B cell (primary cell): ENCODE measurements around the gene TRIM72. TPM values are rescaled to one million over a fixed set of nuclear protein-coding genes. Genes with fewer than 3 reads are reported as not detected.
A peak's percentile ranks its signal among the peaks of the same experiment; 100 is the strongest.

Experiments used
- ATAC-seq: fragments of 200-7000 bp; cut with Tn5 transposase; one replicate; pipeline ENCODE4 v1.10.0; 2021; ENCODE audit warnings: low read depth, mild to moderate bottlenecking, moderate number of reproducible peaks, moderate library complexity
- CTCF ChIA-PET: fragments of 350-600 bp; sonication (Branson Sonifier 250); formaldehyde crosslinking; loops from one replicate; lab custom pipeline; 2021; ENCODE audit warnings: antibody characterized with exemption, inconsistent platforms; lab: Charles Lee
- POLR2A ChIA-PET: fragments of 350-600 bp; sonication (Branson Sonifier 250); formaldehyde crosslinking; loops from one replicate; lab custom pipeline; 2021; ENCODE audit warnings: antibody characterized with exemption; lab: Charles Lee
- DNase-seq: peaks from one replicate; pipeline ENCODE4 v3.0.0; 2013
- H2AFZ ChIP-seq: 2 replicates; pipeline ENCODE4 v1.6.1; 2012; ENCODE audit warnings: mild to moderate bottlenecking, low read depth, low read length; ENCODE audit not compliant: insufficient read depth, poor library complexity, severe bottlenecking
- H3K27ac ChIP-seq, 2 donors: 1 replicate in 1 of 2; 2 replicates in 1 of 2; pipeline ENCODE4 v1.5.1; 2012 to 2013; ENCODE audit warnings: low read length in 2 of 2, mild to moderate bottlenecking in 2 of 2, moderate library complexity in 1 of 2
- H3K27me3 ChIP-seq, 4 experiments: fragments of 200-600 bp in 1 of 4; sonication (generic) in 1 of 4; replicated peaks in 1 of 4; 1 replicate in 2 of 4; 2 replicates in 2 of 4; pipeline versions ENCODE4 v1.6.1 to v1.7.0; 2013 to 2016; ENCODE audit warnings: low read length in 3 of 4, mild to moderate bottlenecking in 2 of 4, mixed read lengths in 1 of 4, moderate library complexity in 1 of 4; ENCODE audit not compliant: insufficient read depth in 4 of 4, control insufficient read depth in 3 of 4; ENCODE audit errors: control extremely low read depth in 1 of 4
- H3K36me3 ChIP-seq, 2 experiments: replicated peaks in 1 of 2; 1 replicate in 1 of 2; 2 replicates in 1 of 2; pipeline versions ENCODE4 v1.6.1 to v1.7.1; 2013; ENCODE audit warnings: low read length in 1 of 2; ENCODE audit not compliant: insufficient read depth in 2 of 2, control insufficient read depth in 1 of 2; ENCODE audit errors: control extremely low read depth in 1 of 2, extremely low read depth in 1 of 2
- H3K4me1 ChIP-seq, 2 donors: fragments of 200-600 bp in 1 of 2; sonication (generic) in 1 of 2; 1 replicate in 1 of 2; 2 replicates in 1 of 2; pipeline versions ENCODE4 v1.5.1 to v1.6.1; 2013 to 2017; ENCODE audit warnings: low read length in 2 of 2; ENCODE audit not compliant: control insufficient read depth in 2 of 2, insufficient read depth in 2 of 2
- H3K4me2 ChIP-seq: replicated peaks from 2 replicates; pipeline ENCODE3; 2012; ENCODE audit warnings: mild to moderate bottlenecking, low read depth, low read length; ENCODE audit not compliant: poor library complexity, severe bottlenecking
- H3K4me3 ChIP-seq, 5 experiments: fragments of 200-600 bp in 1 of 5; sonication (generic) in 1 of 5; 1 replicate in 3 of 5; 2 replicates in 2 of 5; pipeline versions ENCODE4 v1.5.1 to v1.7.0; 2011 to 2016; ENCODE audit warnings: low read length in 4 of 5, mild to moderate bottlenecking in 4 of 5, low read depth in 2 of 5, control low read depth in 1 of 5, moderate library complexity in 1 of 5; ENCODE audit not compliant: insufficient read depth in 1 of 5; ENCODE audit errors: control extremely low read depth in 1 of 5, extremely low read depth in 1 of 5
- H3K79me2 ChIP-seq: fragments of 200-600 bp; sonication (generic); one replicate; pipeline ENCODE4 v1.6.0; 2016; ENCODE audit warnings: low read length; ENCODE audit not compliant: control insufficient read depth, insufficient read depth
- H3K9ac ChIP-seq: fragments of 200-600 bp; sonication (generic); 2 replicates; pipeline ENCODE4 v1.6.1; 2017; ENCODE audit warnings: mild to moderate bottlenecking, low read length, moderate library complexity
- H3K9me3 ChIP-seq, 3 donors: one replicate each; pipeline versions ENCODE4 v1.6.1 to v1.7.1; 2013; ENCODE audit warnings: low read length in 2 of 3; ENCODE audit not compliant: control insufficient read depth in 2 of 3, insufficient read depth in 1 of 3; ENCODE audit errors: control extremely low read depth in 1 of 3
- H4K20me1 ChIP-seq: 2 replicates; pipeline ENCODE4 v1.6.0; 2012; ENCODE audit warnings: mild to moderate bottlenecking, low read length; ENCODE audit not compliant: insufficient read depth, control insufficient read depth, poor library complexity, severe bottlenecking
- H3K27ac Mint-ChIP-seq: one replicate; pipeline ENCODE4 v1.8.0; 2021; ENCODE audit warnings: mixed read lengths
- H3K27me3 Mint-ChIP-seq: one replicate; pipeline ENCODE4 v1.8.0; 2021; ENCODE audit warnings: mixed read lengths
- H3K4me1 Mint-ChIP-seq: one replicate; pipeline ENCODE4 v1.8.0; 2021; ENCODE audit warnings: mixed read lengths
- H3K4me3 Mint-ChIP-seq: one replicate; pipeline ENCODE4 v1.8.0; 2021; ENCODE audit warnings: mixed read lengths
- H3K9me3 Mint-ChIP-seq: one replicate; pipeline ENCODE4 v1.8.0; 2022; ENCODE audit warnings: mixed read lengths; ENCODE audit not compliant: insufficient read depth
- CTCF ChIP-seq: fragments of 200-600 bp; IDR thresholded peaks from one replicate; pipeline ENCODE4 v1.8.0; 2022; ENCODE audit warnings: antibody characterized with exemption, mild to moderate bottlenecking
- EZH2 ChIP-seq: IDR thresholded peaks from 2 replicates; pipeline ENCODE4 v1.6.1; 2012; ENCODE audit warnings: borderline replicate concordance, low read depth, mild to moderate bottlenecking, moderate library complexity, low read length; ENCODE audit not compliant: insufficient read depth, poor library complexity, severe bottlenecking
- WGBS: methylation state at CpG from one replicate; pipeline ENCODE4 v1.1.5; 2013; ENCODE audit warnings: missing lambda C conversion rate; ENCODE audit not compliant: insufficient coverage; 5-methylcytosine and 5-hydroxymethylcytosine counted together
- intact Hi-C: fragments of 100-400 bp; cut with micrococcal nuclease; formaldehyde crosslinking; loops from one replicate; pipeline ENCODE4 v1.10.0; 2022
- polyA plus RNA-seq: library from polyadenylated mRNA; depleted of rRNA; stranded (reverse); fragments of >200 nt; gene quantifications from 2 replicates; pipeline ENCODE4 v1.2.3, GENCODE V29; 2012
- total RNA-seq, 2 donors: library from RNA; stranded (reverse); fragments of 120-200 nt in 1 of 2; gene quantifications; 1 replicate in 1 of 2; 2 replicates in 1 of 2; pipeline versions ENCODE4 v1.2.3 to v1.2.4, GENCODE V29; 2013 to 2022

The TRIM72 gene
- total and polyA plus RNA-seq, 2 donors (not counting 1 experiment from before 2014, with no cell fraction given): 0.03 to 0.05 TPM

GRCh38 chr16:31260136-31260931 is 46.4 kb downstream of the TRIM72 start:
- H3K79me2 ChIP-seq: peaks cover 4% of the 10 kb centered on the region
- peak overlapping the region; percentile 90 for H3K27ac Mint-ChIP-seq
- no peaks in the 10 kb centered on the region for H3K27me3 Mint-ChIP-seq
- H3K4me1 ChIP-seq: peaks cover 50 to 70% of the 10 kb centered on the region in 2 donors
- H3K36me3 ChIP-seq: no peaks in the 10 kb centered on the region
- intact Hi-C loops: loop anchor here (5.0 to 10.0 kb wide), 3 partner anchors 33 to 614 kb away; partner anchors contain the start of genes PYCARD and ZNF267
- peak; percentile 28 for ATAC-seq
- WGBS: 7% methylated on average over 4 of the region's 14 CpGs
- H3K27ac ChIP-seq: peak overlapping the region in 1 of 2 donors; percentile 30
- ChIA-PET POLR2A (interaction anchor here (1.0 kb wide), 1 partner anchor 80 kb away, joined by 5 read pairs; the partner anchor contains the start of gene FUS), CTCF (no interaction called here)
- peaks cover 51% of the 10 kb centered on the region for H3K4me1 Mint-ChIP-seq
- H3K4me3 ChIP-seq: peak overlapping the region; percentile 36 to 61 (median 60)
- H4K20me1 ChIP-seq: no peaks in the 10 kb centered on the region
- TF ChIP-seq EZH2 (no peak), CTCF (no peak)
- peak overlapping the region; percentile 66 for H3K9ac ChIP-seq
- peak overlapping the region; percentile 73 for H3K4me2 ChIP-seq
- no peaks in the 10 kb centered on the region for H3K9me3 Mint-ChIP-seq
- DNase-seq: peak; percentile 27
- H3K9me3 ChIP-seq: peaks cover 0 to 2% (median 0%) of the 10 kb centered on the region in 3 donors
- H2AFZ ChIP-seq: peak overlapping the region; percentile 19
- no peaks in the 10 kb centered on the region for H3K27me3 ChIP-seq
- H3K4me3 Mint-ChIP-seq: peak overlapping the region; percentile 89

GRCh38 chr16:31262084-31262483 is 48.2 kb downstream of the TRIM72 start:
- peaks cover 59% of the 10 kb centered on the region for H3K4me1 Mint-ChIP-seq
- no peak for ATAC-seq
- CTCF ChIA-PET: interaction anchor here (1.6 kb wide), 1 partner anchor 120 kb away, joined by 4 read pairs; no protein-coding TSS in a partner anchor

More at GRCh38 chr16:31262084-31262483, 48.2 kb downstream of the TRIM72 start:
- intact Hi-C loops: loop anchor here (5.0 to 10.0 kb wide), 3 partner anchors 35 to 613 kb away; partner anchors contain the start of genes PYCARD and ZNF267
- Histone ChIP-seq H3K36me3 (peaks cover 0 to 5% of the 10 kb centered on the region in 2 experiments), H3K4me3 (no peak overlapping the region), H3K27ac (no peak overlapping the region), H3K4me1 (peaks cover 59 to 80% of the 10 kb centered on the region in 2 donors), H3K9me3 (peaks cover 0 to 11% (median 0%) of the 10 kb centered on the region in 3 donors), H3K27me3 (peaks cover 0 to 6% (median 0%) of the 10 kb centered on the region in 4 experiments), H4K20me1 (no peaks in the 10 kb centered on the region), H3K9ac (no peak overlapping the region), H2AFZ (no peak overlapping the region), H3K4me2 (no peak overlapping the region), H3K79me2 (peaks cover 4% of the 10 kb centered on the region)
- DNase-seq: no peak
- no peak for TF ChIP-seq EZH2
- TF ChIP-seq CTCF: no peak
- POLR2A ChIA-PET: no interaction called here
- Mint-ChIP-seq H3K4me3 (no peak overlapping the region), H3K27ac (no peak overlapping the region), H3K27me3 (no peaks in the 10 kb centered on the region), H3K9me3 (no peaks in the 10 kb centered on the region)
- 83% methylated on average over 2 of the region's 3 CpGs for WGBS
